Esophagus squamous epithelium (tissue), 4 donors: Measurements from ENCODE around the gene HDHD5.

ENCODE experiments used
- CTCF ChIP-seq, 6 experiments: fragments of 450-650 bp in 4 of 6; fragments of 200-600 bp in 2 of 6; sonication (generic) in 2 of 6; IDR thresholded peaks; one replicate each; pipeline ENCODE4 v1.5.1; 2016 to 2019; ENCODE audit warnings: antibody characterized with exemption in 6 of 6, mild to moderate bottlenecking in 4 of 6, moderate library complexity in 4 of 6
- POLR2A ChIP-seq, 4 donors: fragments of 450-650 bp; IDR thresholded peaks; one replicate each; pipeline ENCODE4 v1.6.1; 2017; ENCODE audit warnings: antibody characterized with exemption in 4 of 4, mild to moderate bottlenecking in 4 of 4, moderate library complexity in 3 of 4

- no peak for TF ChIP-seq POLR2A (IDR thresholded peaks at IDR 0.05)
- no peak for TF ChIP-seq CTCF (IDR thresholded peaks at IDR 0.05)
These were observed 46.5 kb downstream of the HDHD5 start for GRCh38 chr22:17112491-17113042.
